Naive B cell (primary cell): ENCODE results near the gene SLC22A4. TPM values are rescaled to one million over a fixed set of nuclear protein-coding genes. Genes with fewer than 3 reads are reported as not detected.

Experiments used
- ATAC-seq, 2 donors: fragments of 150-1000 bp; cut with Tn5 transposase; 2 replicates each; pipeline ENCODE4 v1.10.0; 2021; ENCODE audit warnings: low read depth in 2 of 2, mild to moderate bottlenecking in 2 of 2, moderate library complexity in 2 of 2
- DNase-seq: peaks from one replicate; pipeline ENCODE4 v3.0.0; 2022
- H3K27ac Mint-ChIP-seq, 6 donors: one replicate each; pipeline ENCODE4 v1.8.0; 2020 to 2022; ENCODE audit warnings: mild to moderate bottlenecking in 6 of 6, mixed read lengths in 6 of 6, moderate library complexity in 5 of 6, inconsistent platforms in 2 of 6
- H3K27me3 Mint-ChIP-seq, 3 donors: one replicate each; pipeline ENCODE4 v1.8.0; 2021 to 2022; ENCODE audit warnings: mixed read lengths in 3 of 3, mild to moderate bottlenecking in 1 of 3
- H3K36me3 Mint-ChIP-seq, 2 donors: one replicate each; pipeline ENCODE4 v1.8.0; 2020 to 2022; ENCODE audit warnings: mixed read lengths in 2 of 2, inconsistent platforms in 1 of 2, mild to moderate bottlenecking in 1 of 2
- H3K4me1 Mint-ChIP-seq, 3 donors: one replicate each; pipeline ENCODE4 v1.8.0; 2020 to 2022; ENCODE audit warnings: mixed read lengths in 3 of 3, inconsistent platforms in 1 of 3, mild to moderate bottlenecking in 1 of 3, moderate library complexity in 1 of 3
- H3K4me3 Mint-ChIP-seq, 8 donors: one replicate each; pipeline ENCODE4 v1.8.0; 2020 to 2022; ENCODE audit warnings: mild to moderate bottlenecking in 8 of 8, mixed read lengths in 8 of 8, moderate library complexity in 8 of 8, inconsistent platforms in 2 of 8
- H3K9me3 Mint-ChIP-seq, 7 donors: one replicate each; pipeline ENCODE4 v1.8.0; 2020 to 2022; ENCODE audit warnings: mixed read lengths in 7 of 7, mild to moderate bottlenecking in 5 of 7, inconsistent platforms in 2 of 7, moderate library complexity in 1 of 7
- polyA plus RNA-seq, 6 donors: library from polyadenylated mRNA; unstranded; fragments of 300-500 nt; fragmentation: Illumina TruSeq; gene quantifications; one replicate each; pipeline ENCODE4 v1.2.3, GENCODE V29; 2021; ENCODE audit warnings: low read depth in 6 of 6

The SLC22A4 gene
- polyA plus RNA-seq, 6 donors from 2014 or later, result not detected

GRCh38 chr5:132388244-132389050 lies 94.3 kb downstream of the SLC22A4 start:
- peak overlapping the region in 1 of 6 donors; percentile 20 for H3K27ac Mint-ChIP-seq
- H3K36me3 Mint-ChIP-seq, result no peaks in the 10 kb centered on the region
- H3K27me3 Mint-ChIP-seq, result no peaks in the 10 kb centered on the region
- no peaks in the 10 kb centered on the region for H3K9me3 Mint-ChIP-seq
- peaks cover 19 to 29% (median 19%) of the 10 kb centered on the region in 3 donors for H3K4me1 Mint-ChIP-seq
- ATAC-seq, result no peak
- H3K4me3 Mint-ChIP-seq, result no peak overlapping the region
- no peak for DNase-seq

GRCh38 chr5:132389051-132389331 lies 94.8 kb downstream of the SLC22A4 start:
- Mint-ChIP-seq H3K27ac (no peak overlapping the region), H3K4me1 (peaks cover 19 to 33% (median 19%) of the 10 kb centered on the region in 3 donors), H3K27me3 (no peaks in the 10 kb centered on the region), H3K36me3 (no peaks in the 10 kb centered on the region), H3K4me3 (no peak overlapping the region), H3K9me3 (no peaks in the 10 kb centered on the region)
- DNase-seq, result no peak
- ATAC-seq, result no peak

GRCh38 chr5:132389585-132390286 lies 95.5 kb downstream of the SLC22A4 start:
- DNase-seq, result no peak
- Mint-ChIP-seq H3K4me3 (no peak overlapping the region), H3K36me3 (no peaks in the 10 kb centered on the region), H3K27me3 (no peaks in the 10 kb centered on the region), H3K4me1 (peaks cover 23 to 40% (median 25%) of the 10 kb centered on the region in 3 donors), H3K9me3 (no peaks in the 10 kb centered on the region), H3K27ac (peak overlapping the region in 2 of 6 donors; percentile 5 to 91)
- ATAC-seq, result no peak

- Mint-ChIP-seq H3K9me3 (no peaks in the 10 kb centered on the region), H3K36me3 (no peaks in the 10 kb centered on the region), H3K27me3 (no peaks in the 10 kb centered on the region), H3K4me1 (peaks cover 29 to 41% (median 30%) of the 10 kb centered on the region in 3 donors), H3K27ac (peak overlapping the region in 3 of 6 donors; percentile 4 to 66 (median 50)), H3K4me3 (no peak overlapping the region)
- no peak for ATAC-seq
- no peak for DNase-seq
These were observed 97.1 kb downstream of the SLC22A4 start for GRCh38 chr5:132391247-132391646.

- no peaks in the 10 kb centered on the region for H3K36me3 Mint-ChIP-seq
- ATAC-seq (no peak), DNase-seq (no peak)
- H3K27ac Mint-ChIP-seq, result peak overlapping the region in 3 of 6 donors; percentile 33 to 50 (median 34)
- no peaks in the 10 kb centered on the region for H3K9me3 Mint-ChIP-seq
- H3K27me3 Mint-ChIP-seq, result no peaks in the 10 kb centered on the region
- H3K4me3 Mint-ChIP-seq, result no peak overlapping the region
- peaks cover 22 to 40% (median 24%) of the 10 kb centered on the region in 3 donors for H3K4me1 Mint-ChIP-seq
These were observed 97.7 kb downstream of the SLC22A4 start for GRCh38 chr5:132391870-132392269.

GRCh38 chr5:132392411-132392810 lies 98.2 kb downstream of the SLC22A4 start:
- H3K27ac Mint-ChIP-seq, result peak overlapping the region in 1 of 6 donors; percentile 4
- no peak overlapping the region for H3K4me3 Mint-ChIP-seq

GRCh38 chr5:132392978-132393825 lies 99.0 kb downstream of the SLC22A4 start:
- ATAC-seq (no peak), DNase-seq (no peak)
- H3K4me1 Mint-ChIP-seq, result peaks cover 17 to 48% (median 20%) of the 10 kb centered on the region in 3 donors
- H3K36me3 Mint-ChIP-seq, result no peaks in the 10 kb centered on the region
- no peaks in the 10 kb centered on the region for H3K27me3 Mint-ChIP-seq
- peak overlapping the region in 1 of 8 donors; percentile 4 for H3K4me3 Mint-ChIP-seq
- no peaks in the 10 kb centered on the region for H3K9me3 Mint-ChIP-seq
- peak overlapping the region in 4 of 6 donors; percentile 12 to 90 (median 26) for H3K27ac Mint-ChIP-seq

More at GRCh38 chr5:132392411-132392810, 98.2 kb downstream of the SLC22A4 start:
- peaks cover 17 to 41% (median 20%) of the 10 kb centered on the region in 3 donors for H3K4me1 Mint-ChIP-seq
- H3K36me3 Mint-ChIP-seq, result no peaks in the 10 kb centered on the region
- DNase-seq, result no peak
- no peaks in the 10 kb centered on the region for H3K9me3 Mint-ChIP-seq
- H3K27me3 Mint-ChIP-seq, result no peaks in the 10 kb centered on the region
- ATAC-seq, result no peak

Other genes with a start within 250 kb of the SLC22A4 start
- gene IL3, start 233.7 kb upstream of the SLC22A4 start, polyA plus RNA-seq, result not detected
- gene CSF2, start 220.6 kb upstream of the SLC22A4 start, polyA plus RNA-seq, result not detected
- gene P4HA2, start 66.5 kb upstream of the SLC22A4 start, polyA plus RNA-seq, result under 1 TPM in 2 of 6 donors, not detected in 4; 0.45 to 0.73 TPM
- gene PDLIM4, start 36.7 kb upstream of the SLC22A4 start, polyA plus RNA-seq, result not detected
- 1 to 10 TPM; 1.5 to 3.1 (median 1.9) TPM for gene SLC22A5, start 75.3 kb downstream of the SLC22A4 start, polyA plus RNA-seq
- gene IRF1, start 196.4 kb downstream of the SLC22A4 start, polyA plus RNA-seq, result 100 to 1,000 TPM; 228 to 332 (median 296) TPM
- gene IL5, start 249.1 kb downstream of the SLC22A4 start, polyA plus RNA-seq, result not detected